GM23338 (cell line): ENCODE measurements around the gene PDIA4. TPM values are rescaled to one million over a fixed set of nuclear protein-coding genes. Genes with fewer than 3 reads are reported as not detected.

Experiments
- ATAC-seq: fragments of 200-7000 bp; cut with Tn5 transposase; 3 replicates; pipeline ENCODE4 v1.9.1; 2020
- DNase-seq: peaks from one replicate; pipeline ENCODE4 v3.0.0-alpha.2; 2015; ENCODE audit warnings: low spot score
- H2AFZ ChIP-seq: fragments of 200-600 bp; sonication (generic); 2 replicates; pipeline ENCODE4 v1.8.0; 2016; ENCODE audit warnings: antibody characterized with exemption, mild to moderate bottlenecking, moderate library complexity
- H3F3A ChIP-seq: fragments of 200-600 bp; sonication (generic); replicated peaks from 2 replicates; pipeline ENCODE4 v1.8.0; 2017; ENCODE audit warnings: antibody characterized with exemption, mixed run types, low read depth
- H3K27ac ChIP-seq: fragments of 200-600 bp; sonication (generic); 2 replicates; pipeline ENCODE4 v1.6.1; 2016; ENCODE audit warnings: low read depth
- H3K27me3 ChIP-seq: fragments of 200-600 bp; sonication (generic); 2 replicates; pipeline ENCODE4 v1.8.0; 2016; ENCODE audit warnings: mild to moderate bottlenecking, mixed run types, moderate library complexity; ENCODE audit not compliant: insufficient read depth
- H3K36me3 ChIP-seq: fragments of 200-600 bp; sonication (generic); 2 replicates; pipeline ENCODE4 v1.8.0; 2016; ENCODE audit warnings: mild to moderate bottlenecking; ENCODE audit not compliant: insufficient read depth
- H3K4me1 ChIP-seq: fragments of 200-600 bp; sonication (generic); 2 replicates; pipeline ENCODE4 v1.8.0; 2016; ENCODE audit warnings: mild to moderate bottlenecking, moderate library complexity; ENCODE audit not compliant: insufficient read depth
- H3K4me2 ChIP-seq: fragments of 200-600 bp; sonication (generic); 2 replicates; pipeline ENCODE4 v1.7.1; 2017; ENCODE audit warnings: mixed run types
- H3K4me3 ChIP-seq: fragments of 200-600 bp; sonication (generic); 2 replicates; pipeline ENCODE4 v1.6.1; 2016; ENCODE audit warnings: mixed run types
- H3K79me2 ChIP-seq: fragments of 200-600 bp; sonication (generic); replicated peaks from 2 replicates; pipeline ENCODE4 v1.8.0; 2017; ENCODE audit warnings: mild to moderate bottlenecking; ENCODE audit not compliant: insufficient read depth
- H3K9me2 ChIP-seq: fragments of 200-600 bp; sonication (generic); 2 replicates; pipeline ENCODE4 v1.8.0; 2017; ENCODE audit not compliant: insufficient read depth
- H4K20me1 ChIP-seq: fragments of 200-600 bp; sonication (generic); replicated peaks from 2 replicates; pipeline ENCODE4 v1.8.0; 2017; ENCODE audit warnings: mild to moderate bottlenecking; ENCODE audit not compliant: insufficient read depth
- H3K27ac Mint-ChIP-seq: 2 replicates; pipeline ENCODE4 v1.8.0; 2020; ENCODE audit warnings: inconsistent platforms, mild to moderate bottlenecking, moderate library complexity, mixed read lengths
- H3K27me3 Mint-ChIP-seq: 3 replicates; pipeline ENCODE4 v1.8.0; 2022; ENCODE audit warnings: low read depth, mild to moderate bottlenecking, moderate library complexity, mixed read lengths, inconsistent platforms; ENCODE audit not compliant: insufficient read depth, poor library complexity
- H3K36me3 Mint-ChIP-seq: 3 replicates; pipeline ENCODE4 v1.8.0; 2021; ENCODE audit warnings: low read depth, mild to moderate bottlenecking, inconsistent platforms, moderate library complexity, mixed read lengths
- H3K4me1 Mint-ChIP-seq: 3 replicates; pipeline ENCODE4 v1.8.0; 2020; ENCODE audit warnings: mild to moderate bottlenecking, inconsistent platforms, mixed read lengths
- H3K4me3 Mint-ChIP-seq: 3 replicates; pipeline ENCODE4 v1.8.0; 2021; ENCODE audit warnings: moderate library complexity, mild to moderate bottlenecking, inconsistent platforms, mixed read lengths
- H3K9me3 Mint-ChIP-seq: 3 replicates; pipeline ENCODE4 v1.8.0; 2020; ENCODE audit warnings: moderate library complexity, mild to moderate bottlenecking, inconsistent platforms, mixed read lengths
- CREB1 ChIP-seq: fragments of 250-450 bp; sonication (Bioruptor Pico); IDR thresholded peaks from 2 replicates; pipeline ENCODE4 v1.5.0; 2020; ENCODE audit warnings: low read depth, mild to moderate bottlenecking, moderate library complexity
- EZH2 ChIP-seq: fragments of 200-600 bp; sonication (generic); IDR thresholded peaks from one replicate; pipeline ENCODE4 v1.8.0; 2017; ENCODE audit warnings: antibody characterized with exemption, mild to moderate bottlenecking, low read depth; ENCODE audit not compliant: unreplicated experiment
- EZH2phosphoT487 ChIP-seq: fragments of 200-600 bp; sonication (generic); IDR thresholded peaks from one replicate; pipeline ENCODE4 v1.8.1; 2018; ENCODE audit warnings: antibody characterized with exemption; ENCODE audit not compliant: unreplicated experiment
- JUNB ChIP-seq: IDR thresholded peaks from one replicate; pipeline ENCODE4 v1.6.1; 2016; ENCODE audit warnings: antibody characterized with exemption; ENCODE audit not compliant: unreplicated experiment
- NANOG ChIP-seq: IDR thresholded peaks from 2 replicates; pipeline ENCODE4 v1.6.1; 2016; ENCODE audit warnings: antibody characterized with exemption, borderline replicate concordance
- POLR2AphosphoS5 ChIP-seq: IDR thresholded peaks from 2 replicates; pipeline ENCODE4 v1.6.1; 2016; ENCODE audit warnings: antibody characterized with exemption, low read depth
- STAT1 ChIP-seq: IDR thresholded peaks from one replicate; pipeline ENCODE4 v1.6.1; 2016; ENCODE audit warnings: antibody characterized with exemption; ENCODE audit not compliant: unreplicated experiment
- ZNF114 ChIP-seq: fragments of 250-450 bp; sonication (Bioruptor Pico); IDR thresholded peaks from 2 replicates; pipeline ENCODE4 v1.5.0; 2020; ENCODE audit warnings: mild to moderate bottlenecking, moderate library complexity
- ZNF331 ChIP-seq: fragments of 250-450 bp; sonication (Bioruptor Pico); IDR thresholded peaks from 2 replicates; pipeline ENCODE4 v1.5.0; 2020; ENCODE audit warnings: low read depth, mild to moderate bottlenecking, moderate library complexity
- polyA plus RNA-seq: library from polyadenylated mRNA; unstranded; fragments of >200 nt; fragmentation: Nextera tagmentation; extraction: Ambion mirVana; gene quantifications from 2 replicates; pipeline ENCODE4 v1.2.1, GENCODE V29; 2016
- total RNA-seq: library from RNA; depleted of rRNA; stranded (reverse); fragments of >200 nt; shearing (Covaris generic); gene quantifications from 2 replicates; pipeline ENCODE4 v1.2.3, GENCODE V29; 2014
- TF ChIP-seq, protein P1 (sequence below), 2 experiments: fragments of 200-600 bp in 1 of 2; sonication (generic) in 1 of 2; conservative IDR thresholded peaks; 2 replicates each; pipeline versions ENCODE4 v1.5.1 to v1.6.1; 2016 to 2017; ENCODE audit warnings: antibody characterized with exemption in 2 of 2, low read depth in 2 of 2, mild to moderate bottlenecking in 2 of 2, moderate library complexity in 1 of 2
- TF ChIP-seq, protein P2 (sequence below): fragments of 250-450 bp; sonication (Bioruptor Pico); IDR thresholded peaks from 2 replicates; pipeline ENCODE4 v1.5.0; 2020; ENCODE audit warnings: mild to moderate bottlenecking, moderate library complexity
- TF ChIP-seq, protein P3 (sequence below): IDR thresholded peaks from one replicate; pipeline ENCODE4 v1.6.1; 2018; ENCODE audit warnings: antibody characterized with exemption; ENCODE audit not compliant: unreplicated experiment
- TF ChIP-seq, protein P4 (sequence below): IDR thresholded peaks from 2 replicates; pipeline ENCODE4 v1.6.1; 2016; ENCODE audit warnings: antibody characterized with exemption

The PDIA4 gene
- total and polyA plus RNA-seq, 2 experiments from 2014 or later = 196 to 332 TPM

DNA sequence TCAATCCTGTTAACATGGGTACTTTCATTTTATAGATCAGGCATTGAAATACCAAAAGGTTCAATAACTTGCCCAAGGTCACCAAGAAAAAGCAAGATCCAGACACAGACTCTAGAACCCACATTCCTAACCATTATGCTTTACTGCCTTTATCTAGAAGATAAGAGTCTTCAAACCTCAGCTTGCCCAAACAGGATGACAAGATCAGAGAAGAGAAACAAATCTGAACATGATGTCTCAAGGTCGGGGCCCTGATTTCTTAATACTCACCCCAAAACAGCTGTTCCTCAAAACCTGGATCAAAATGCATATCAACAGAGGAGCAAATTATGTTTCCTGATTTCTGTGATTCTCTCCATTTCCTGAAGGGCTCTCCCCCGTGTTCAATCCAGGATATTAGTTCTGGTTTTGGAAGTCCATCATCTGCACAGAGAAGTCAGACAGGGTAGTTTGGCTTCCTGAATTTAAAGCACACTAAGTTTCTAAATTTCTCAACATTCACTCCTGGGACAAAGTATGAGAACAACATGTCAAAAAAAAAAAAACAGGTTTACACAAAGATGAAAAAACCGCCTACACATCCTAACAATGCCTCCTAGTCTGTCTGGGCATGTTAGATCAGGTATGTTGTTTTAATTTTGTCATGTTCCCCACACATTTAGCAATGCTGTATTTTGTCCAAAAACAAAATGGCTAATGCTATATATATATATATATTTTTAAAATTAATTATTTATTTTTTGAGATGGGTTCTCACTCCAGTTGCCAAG is 46.0 kb upstream of the PDIA4 start:
- peaks cover 59% of the 10 kb centered on the region for H3K36me3 Mint-ChIP-seq
- peaks cover 20% of the 10 kb centered on the region for H3K79me2 ChIP-seq
- H3K4me3 Mint-ChIP-seq = no peak overlapping the region
- no peak overlapping the region for H3K4me3 ChIP-seq
- no peak overlapping the region for H3K27ac ChIP-seq
- no peaks in the 10 kb centered on the region for H3K27me3 ChIP-seq
- DNase-seq = no peak
- no peaks in the 10 kb centered on the region; the same call in 1 of the 2 replicates for H3K4me1 ChIP-seq
- no peak for ATAC-seq
- no peaks in the 10 kb centered on the region; the same call in 1 of the 2 replicates for H3K9me2 ChIP-seq
- peaks cover 34% of the 10 kb centered on the region for H3K36me3 ChIP-seq
- H3K9me3 Mint-ChIP-seq = no peaks in the 10 kb centered on the region; the same call in 2 of the 3 replicates
- H3K27ac Mint-ChIP-seq = no peak overlapping the region
- H3K4me1 Mint-ChIP-seq = 0 out of 3 replicates have a peak, but pooled peaks cover 5% of the 10 kb centered on the region
- no peak for TF ChIP-seq CREB1
- no peak for TF ChIP-seq POLR2AphosphoS5
- no peak for TF ChIP-seq ZNF331 (CRISPR knock-in tag)
- TF ChIP-seq, protein P1, sequence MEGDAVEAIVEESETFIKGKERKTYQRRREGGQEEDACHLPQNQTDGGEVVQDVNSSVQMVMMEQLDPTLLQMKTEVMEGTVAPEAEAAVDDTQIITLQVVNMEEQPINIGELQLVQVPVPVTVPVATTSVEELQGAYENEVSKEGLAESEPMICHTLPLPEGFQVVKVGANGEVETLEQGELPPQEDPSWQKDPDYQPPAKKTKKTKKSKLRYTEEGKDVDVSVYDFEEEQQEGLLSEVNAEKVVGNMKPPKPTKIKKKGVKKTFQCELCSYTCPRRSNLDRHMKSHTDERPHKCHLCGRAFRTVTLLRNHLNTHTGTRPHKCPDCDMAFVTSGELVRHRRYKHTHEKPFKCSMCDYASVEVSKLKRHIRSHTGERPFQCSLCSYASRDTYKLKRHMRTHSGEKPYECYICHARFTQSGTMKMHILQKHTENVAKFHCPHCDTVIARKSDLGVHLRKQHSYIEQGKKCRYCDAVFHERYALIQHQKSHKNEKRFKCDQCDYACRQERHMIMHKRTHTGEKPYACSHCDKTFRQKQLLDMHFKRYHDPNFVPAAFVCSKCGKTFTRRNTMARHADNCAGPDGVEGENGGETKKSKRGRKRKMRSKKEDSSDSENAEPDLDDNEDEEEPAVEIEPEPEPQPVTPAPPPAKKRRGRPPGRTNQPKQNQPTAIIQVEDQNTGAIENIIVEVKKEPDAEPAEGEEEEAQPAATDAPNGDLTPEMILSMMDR (conservative IDR thresholded peaks at IDR 0.05; ENCODE audit: low read depth in 2 of 2) = no peak
- TF ChIP-seq EZH2 = no peak
- no peak for TF ChIP-seq STAT1
- no peak for TF ChIP-seq ZNF114 (CRISPR knock-in tag)
- TF ChIP-seq EZH2phosphoT487 = no peak
- no peak for TF ChIP-seq JUNB
- TF ChIP-seq, protein P2, sequence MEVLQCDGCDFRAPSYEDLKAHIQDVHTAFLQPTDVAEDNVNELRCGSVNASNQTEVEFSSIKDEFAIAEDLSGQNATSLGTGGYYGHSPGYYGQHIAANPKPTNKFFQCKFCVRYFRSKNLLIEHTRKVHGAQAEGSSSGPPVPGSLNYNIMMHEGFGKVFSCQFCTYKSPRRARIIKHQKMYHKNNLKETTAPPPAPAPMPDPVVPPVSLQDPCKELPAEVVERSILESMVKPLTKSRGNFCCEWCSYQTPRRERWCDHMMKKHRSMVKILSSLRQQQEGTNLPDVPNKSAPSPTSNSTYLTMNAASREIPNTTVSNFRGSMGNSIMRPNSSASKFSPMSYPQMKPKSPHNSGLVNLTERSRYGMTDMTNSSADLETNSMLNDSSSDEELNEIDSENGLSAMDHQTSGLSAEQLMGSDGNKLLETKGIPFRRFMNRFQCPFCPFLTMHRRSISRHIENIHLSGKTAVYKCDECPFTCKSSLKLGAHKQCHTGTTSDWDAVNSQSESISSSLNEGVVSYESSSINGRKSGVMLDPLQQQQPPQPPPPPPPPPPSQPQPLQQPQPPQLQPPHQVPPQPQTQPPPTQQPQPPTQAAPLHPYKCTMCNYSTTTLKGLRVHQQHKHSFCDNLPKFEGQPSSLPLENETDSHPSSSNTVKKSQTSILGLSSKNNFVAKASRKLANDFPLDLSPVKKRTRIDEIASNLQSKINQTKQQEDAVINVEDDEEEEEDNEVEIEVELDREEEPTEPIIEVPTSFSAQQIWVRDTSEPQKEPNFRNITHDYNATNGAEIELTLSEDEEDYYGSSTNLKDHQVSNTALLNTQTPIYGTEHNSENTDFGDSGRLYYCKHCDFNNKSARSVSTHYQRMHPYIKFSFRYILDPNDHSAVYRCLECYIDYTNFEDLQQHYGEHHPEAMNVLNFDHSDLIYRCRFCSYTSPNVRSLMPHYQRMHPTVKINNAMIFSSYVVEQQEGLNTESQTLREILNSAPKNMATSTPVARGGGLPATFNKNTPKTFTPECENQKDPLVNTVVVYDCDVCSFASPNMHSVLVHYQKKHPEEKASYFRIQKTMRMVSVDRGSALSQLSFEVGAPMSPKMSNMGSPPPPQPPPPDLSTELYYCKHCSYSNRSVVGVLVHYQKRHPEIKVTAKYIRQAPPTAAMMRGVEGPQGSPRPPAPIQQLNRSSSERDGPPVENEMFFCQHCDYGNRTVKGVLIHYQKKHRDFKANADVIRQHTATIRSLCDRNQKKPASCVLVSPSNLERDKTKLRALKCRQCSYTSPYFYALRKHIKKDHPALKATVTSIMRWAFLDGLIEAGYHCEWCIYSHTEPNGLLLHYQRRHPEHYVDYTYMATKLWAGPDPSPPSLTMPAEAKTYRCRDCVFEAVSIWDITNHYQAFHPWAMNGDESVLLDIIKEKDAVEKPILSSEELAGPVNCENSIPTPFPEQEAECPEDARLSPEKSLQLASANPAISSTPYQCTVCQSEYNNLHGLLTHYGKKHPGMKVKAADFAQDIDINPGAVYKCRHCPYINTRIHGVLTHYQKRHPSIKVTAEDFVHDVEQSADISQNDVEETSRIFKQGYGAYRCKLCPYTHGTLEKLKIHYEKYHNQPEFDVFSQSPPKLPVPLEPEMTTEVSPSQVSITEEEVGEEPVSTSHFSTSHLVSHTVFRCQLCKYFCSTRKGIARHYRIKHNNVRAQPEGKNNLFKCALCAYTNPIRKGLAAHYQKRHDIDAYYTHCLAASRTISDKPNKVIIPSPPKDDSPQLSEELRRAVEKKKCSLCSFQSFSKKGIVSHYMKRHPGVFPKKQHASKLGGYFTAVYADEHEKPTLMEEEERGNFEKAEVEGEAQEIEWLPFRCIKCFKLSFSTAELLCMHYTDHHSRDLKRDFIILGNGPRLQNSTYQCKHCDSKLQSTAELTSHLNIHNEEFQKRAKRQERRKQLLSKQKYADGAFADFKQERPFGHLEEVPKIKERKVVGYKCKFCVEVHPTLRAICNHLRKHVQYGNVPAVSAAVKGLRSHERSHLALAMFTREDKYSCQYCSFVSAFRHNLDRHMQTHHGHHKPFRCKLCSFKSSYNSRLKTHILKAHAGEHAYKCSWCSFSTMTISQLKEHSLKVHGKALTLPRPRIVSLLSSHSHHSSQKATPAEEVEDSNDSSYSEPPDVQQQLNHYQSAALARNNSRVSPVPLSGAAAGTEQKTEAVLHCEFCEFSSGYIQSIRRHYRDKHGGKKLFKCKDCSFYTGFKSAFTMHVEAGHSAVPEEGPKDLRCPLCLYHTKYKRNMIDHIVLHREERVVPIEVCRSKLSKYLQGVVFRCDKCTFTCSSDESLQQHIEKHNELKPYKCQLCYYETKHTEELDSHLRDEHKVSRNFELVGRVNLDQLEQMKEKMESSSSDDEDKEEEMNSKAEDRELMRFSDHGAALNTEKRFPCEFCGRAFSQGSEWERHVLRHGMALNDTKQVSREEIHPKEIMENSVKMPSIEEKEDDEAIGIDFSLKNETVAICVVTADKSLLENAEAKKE (CRISPR knock-in tag) = no peak
- TF ChIP-seq, protein P3, sequence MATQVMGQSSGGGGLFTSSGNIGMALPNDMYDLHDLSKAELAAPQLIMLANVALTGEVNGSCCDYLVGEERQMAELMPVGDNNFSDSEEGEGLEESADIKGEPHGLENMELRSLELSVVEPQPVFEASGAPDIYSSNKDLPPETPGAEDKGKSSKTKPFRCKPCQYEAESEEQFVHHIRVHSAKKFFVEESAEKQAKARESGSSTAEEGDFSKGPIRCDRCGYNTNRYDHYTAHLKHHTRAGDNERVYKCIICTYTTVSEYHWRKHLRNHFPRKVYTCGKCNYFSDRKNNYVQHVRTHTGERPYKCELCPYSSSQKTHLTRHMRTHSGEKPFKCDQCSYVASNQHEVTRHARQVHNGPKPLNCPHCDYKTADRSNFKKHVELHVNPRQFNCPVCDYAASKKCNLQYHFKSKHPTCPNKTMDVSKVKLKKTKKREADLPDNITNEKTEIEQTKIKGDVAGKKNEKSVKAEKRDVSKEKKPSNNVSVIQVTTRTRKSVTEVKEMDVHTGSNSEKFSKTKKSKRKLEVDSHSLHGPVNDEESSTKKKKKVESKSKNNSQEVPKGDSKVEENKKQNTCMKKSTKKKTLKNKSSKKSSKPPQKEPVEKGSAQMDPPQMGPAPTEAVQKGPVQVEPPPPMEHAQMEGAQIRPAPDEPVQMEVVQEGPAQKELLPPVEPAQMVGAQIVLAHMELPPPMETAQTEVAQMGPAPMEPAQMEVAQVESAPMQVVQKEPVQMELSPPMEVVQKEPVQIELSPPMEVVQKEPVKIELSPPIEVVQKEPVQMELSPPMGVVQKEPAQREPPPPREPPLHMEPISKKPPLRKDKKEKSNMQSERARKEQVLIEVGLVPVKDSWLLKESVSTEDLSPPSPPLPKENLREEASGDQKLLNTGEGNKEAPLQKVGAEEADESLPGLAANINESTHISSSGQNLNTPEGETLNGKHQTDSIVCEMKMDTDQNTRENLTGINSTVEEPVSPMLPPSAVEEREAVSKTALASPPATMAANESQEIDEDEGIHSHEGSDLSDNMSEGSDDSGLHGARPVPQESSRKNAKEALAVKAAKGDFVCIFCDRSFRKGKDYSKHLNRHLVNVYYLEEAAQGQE = no peak
- TF ChIP-seq, protein P4, sequence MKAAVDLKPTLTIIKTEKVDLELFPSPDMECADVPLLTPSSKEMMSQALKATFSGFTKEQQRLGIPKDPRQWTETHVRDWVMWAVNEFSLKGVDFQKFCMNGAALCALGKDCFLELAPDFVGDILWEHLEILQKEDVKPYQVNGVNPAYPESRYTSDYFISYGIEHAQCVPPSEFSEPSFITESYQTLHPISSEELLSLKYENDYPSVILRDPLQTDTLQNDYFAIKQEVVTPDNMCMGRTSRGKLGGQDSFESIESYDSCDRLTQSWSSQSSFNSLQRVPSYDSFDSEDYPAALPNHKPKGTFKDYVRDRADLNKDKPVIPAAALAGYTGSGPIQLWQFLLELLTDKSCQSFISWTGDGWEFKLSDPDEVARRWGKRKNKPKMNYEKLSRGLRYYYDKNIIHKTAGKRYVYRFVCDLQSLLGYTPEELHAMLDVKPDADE = no peak
- TF ChIP-seq NANOG = no peak
- H3K27me3 Mint-ChIP-seq = peaks cover 5% of the 10 kb centered on the region
- no peak overlapping the region for H2AFZ ChIP-seq
- peaks cover 3% of the 10 kb centered on the region for H4K20me1 ChIP-seq
- no peak overlapping the region for H3K4me2 ChIP-seq
- peaks cover 39% of the 10 kb centered on the region for H3F3A ChIP-seq
